Umbilical cord (tissue), 2 donors: ENCODE results near the gene MCM3AP. TPM values are rescaled to one million over a fixed set of nuclear protein-coding genes. Genes with fewer than 3 reads are reported as not detected.
"Not testable (repeated sequence)": the region's sequence is repeated elsewhere in the genome, so short reads cannot be mapped to it uniquely, and the experiment has no call there.

Experiments
- DNase-seq: peaks from one replicate; pipeline ENCODE4 v3.0.0-alpha.2; 2015; ENCODE audit warnings: low spot score
- total RNA-seq: library from RNA; depleted of rRNA; stranded (reverse); fragments of >200 nt; gene quantifications from one replicate; pipeline ENCODE4 v1.2.3, GENCODE V29; 2014; ENCODE audit warnings: low replicate concordance; ENCODE audit not compliant: insufficient read depth

Gene MCM3AP
- total RNA-seq, 1 donor from 2014 or later = 35.2 TPM

DNA sequence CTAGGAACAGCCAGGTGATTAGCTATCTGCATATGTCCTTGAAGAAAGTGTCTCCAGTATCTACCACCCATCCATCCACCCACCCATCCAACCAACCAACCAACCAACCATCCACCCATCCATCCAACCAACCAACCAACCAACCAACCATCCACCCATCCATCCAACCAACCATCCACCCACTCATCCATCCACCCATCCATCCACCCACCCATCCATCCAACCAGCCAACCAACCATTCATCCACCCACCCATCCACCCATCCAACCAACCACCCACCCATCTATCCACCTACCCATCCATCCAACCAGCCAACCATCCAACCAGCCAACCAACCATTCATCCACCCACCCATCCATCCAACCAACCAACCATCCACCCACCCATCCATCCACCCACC, 26.2 kb upstream of the MCM3AP start:
- DNase-seq = no peak

GRCh38 chr21:46310260-46310659, 24.8 kb upstream of the MCM3AP start:
- DNase-seq = not testable (repeated sequence)

GRCh38 chr21:46308431-46308830, 23.0 kb upstream of the MCM3AP start:
- DNase-seq = no peak

GRCh38 chr21:46307625-46308024, 22.2 kb upstream of the MCM3AP start:
- no peak for DNase-seq

DNA sequence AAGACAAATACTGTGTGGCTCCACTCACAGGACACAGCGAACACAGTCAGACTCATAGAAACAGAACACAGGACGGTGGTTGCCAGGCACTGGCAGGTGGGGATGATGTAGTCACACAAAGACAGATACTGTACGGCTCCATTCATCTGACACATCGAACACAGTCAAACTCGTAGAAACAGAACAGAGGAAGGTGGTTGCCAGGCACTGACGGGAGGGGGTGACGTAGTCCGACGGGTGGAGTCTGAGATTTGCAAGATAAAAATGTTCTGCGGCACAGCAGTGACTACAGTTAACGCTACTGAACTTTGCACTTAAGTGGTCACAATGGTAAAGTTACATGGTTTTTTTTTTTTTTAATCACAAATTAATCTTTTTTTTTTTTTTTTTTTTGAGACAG, 19.5 kb upstream of the MCM3AP start:
- DNase-seq = no peak

DNA sequence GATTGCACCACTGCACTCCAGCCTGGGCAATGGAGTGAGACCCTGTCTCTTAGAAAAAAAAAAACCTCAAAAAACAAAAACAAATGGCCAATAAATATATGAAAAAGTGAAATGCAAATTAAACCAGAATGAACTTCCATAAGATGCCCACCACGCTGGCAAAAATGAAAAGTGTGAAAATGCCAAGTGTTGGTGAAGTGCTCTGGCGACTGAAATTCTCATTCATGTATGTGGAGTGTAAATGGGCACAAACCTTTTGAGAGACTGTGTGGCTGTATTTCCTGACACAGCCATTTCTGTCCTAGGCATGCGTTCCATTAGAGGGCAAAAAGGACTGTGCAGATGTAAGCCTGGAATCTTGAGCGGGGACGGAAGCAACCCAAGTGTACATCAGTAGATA, 19.0 kb upstream of the MCM3AP start:
- DNase-seq = no peak

GRCh38 chr21:46301759-46302158, 16.3 kb upstream of the MCM3AP start:
- DNase-seq = no peak

GRCh38 chr21:46299167-46299566, 13.8 kb upstream of the MCM3AP start:
- no peak for DNase-seq

- DNase-seq = peak; percentile 42
These were observed 12.2 kb upstream of the MCM3AP start for GRCh38 chr21:46297338-46298271.

GRCh38 chr21:46295996-46296752, 10.8 kb upstream of the MCM3AP start:
- no peak for DNase-seq

- no peak for DNase-seq
These were observed 9.9 kb upstream of the MCM3AP start for GRCh38 chr21:46295177-46295770.

GRCh38 chr21:46294647-46295176, 9.3 kb upstream of the MCM3AP start:
- DNase-seq = no peak

DNA sequence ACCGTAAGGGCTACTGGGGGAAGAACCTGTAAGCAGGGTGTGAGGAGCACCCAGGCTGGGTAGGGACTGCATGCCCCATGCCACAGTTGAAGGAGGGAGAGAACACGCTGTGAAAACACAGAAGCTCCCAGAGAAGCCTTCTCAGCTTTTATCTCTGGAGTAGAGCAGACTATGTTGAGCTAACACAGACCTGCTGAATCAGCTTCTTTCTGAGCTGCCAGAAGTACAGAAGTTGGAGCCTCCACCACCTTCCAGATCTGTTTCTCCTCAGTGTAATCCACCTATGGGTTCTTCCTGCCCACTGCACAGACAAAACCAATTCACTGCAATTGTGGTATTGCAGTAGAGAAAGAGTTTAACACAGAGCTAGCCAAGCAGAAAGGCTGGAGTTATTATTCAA, 6.2 kb upstream of the MCM3AP start:
- no peak for DNase-seq

DNA sequence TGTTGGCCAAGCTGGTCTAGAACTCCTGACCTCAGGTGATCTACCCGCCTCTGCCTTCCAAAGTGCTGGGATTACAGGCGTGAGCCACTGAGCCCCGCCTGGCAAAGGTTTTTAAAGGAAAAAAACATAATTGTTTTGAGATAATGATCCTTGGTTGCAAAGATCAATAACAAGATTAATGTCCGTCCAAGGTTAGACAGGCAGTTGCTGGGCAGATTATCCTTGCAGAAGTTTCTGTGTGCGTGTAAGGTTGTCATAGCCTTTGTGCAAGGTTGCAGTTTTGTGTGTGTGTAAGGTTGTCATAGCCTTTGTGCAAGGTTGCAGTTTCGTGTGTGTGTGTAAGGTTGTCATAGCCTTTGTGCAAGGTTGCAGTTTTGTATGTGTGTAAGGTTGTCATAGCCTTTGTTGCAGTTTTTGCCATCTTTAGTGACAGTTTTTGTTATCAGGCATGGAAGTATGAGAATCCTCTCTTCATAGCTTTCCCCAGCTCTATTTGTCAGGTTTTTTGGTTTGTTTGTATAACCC, 4.3 kb upstream of the MCM3AP start:
- no peak for DNase-seq

GRCh38 chr21:46287541-46287940, 2.1 kb upstream of the MCM3AP start:
- no peak for DNase-seq

GRCh38 chr21:46286648-46287002, 1.2 kb upstream of the MCM3AP start:
- DNase-seq = no peak

GRCh38 chr21:46285761-46286647, 593 bp upstream of the MCM3AP start, which contains the start of gene YBEY:
TSS of gene YBEY (plus strand) at chr21:46286342. CDS start at chr21:46286914, 572 bp downstream.
- peak; percentile 95 for DNase-seq

DNA sequence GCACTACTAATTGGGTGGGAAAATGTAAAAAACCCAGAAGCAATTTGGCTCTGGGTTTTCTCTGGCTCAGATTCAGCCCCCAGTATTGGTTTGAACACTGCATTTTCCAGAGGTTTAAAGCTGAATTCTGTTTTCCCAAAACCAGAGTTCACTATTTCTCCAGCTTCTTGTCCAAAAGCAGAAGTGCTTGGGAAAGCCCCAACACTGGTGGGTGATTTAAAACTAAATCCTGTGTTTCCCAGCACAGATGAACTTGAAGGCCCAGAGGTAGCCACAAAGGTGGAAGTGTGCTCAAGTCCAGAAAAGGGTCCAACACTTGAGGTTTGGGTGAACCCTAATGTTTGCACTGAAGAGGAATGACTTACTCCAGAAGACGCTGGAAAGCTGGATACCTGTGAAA, 678 bp downstream of the MCM3AP start:
- DNase-seq = no peak

DNA sequence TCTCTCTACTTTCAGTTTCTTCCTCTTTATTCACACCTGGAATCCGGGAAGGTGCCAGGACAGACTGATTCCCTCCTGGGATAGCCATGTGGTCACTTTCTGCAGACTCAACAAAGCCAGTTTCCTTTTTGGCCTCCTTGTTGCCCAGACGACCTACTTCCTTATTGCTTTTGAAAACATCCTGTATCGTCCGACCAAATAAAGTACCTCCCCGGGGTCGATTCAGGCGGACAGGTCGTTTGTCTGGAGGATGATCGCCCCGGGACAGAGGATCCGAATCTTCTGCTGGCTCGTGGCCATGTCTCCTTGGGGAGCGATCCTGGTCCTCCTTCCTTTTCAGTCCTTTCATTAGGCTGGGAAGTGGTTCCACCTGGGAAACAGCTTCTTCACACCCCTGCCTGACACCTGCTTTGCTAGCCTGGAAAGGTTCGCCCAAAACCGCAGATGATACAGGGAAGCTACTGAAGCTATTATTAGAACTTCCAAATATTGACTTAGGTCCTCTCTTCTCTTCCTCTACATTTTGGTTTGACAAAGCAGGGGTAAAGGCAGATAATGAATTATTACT, 1.2 kb downstream of the MCM3AP start:
- DNase-seq = no peak

- no peak for DNase-seq
These were observed 10.5 kb downstream of the MCM3AP start for GRCh38 chr21:46274797-46275390.
